T follicular helper cell (primary cell): ENCODE measurements around the gene DTNB.

ENCODE experiments used
- DNase-seq: peaks from one replicate; pipeline ENCODE4 v3.0.0-alpha.2; 2020; ENCODE audit warnings: low read depth

The DTNB gene

GRCh38 chr2:25387876-25388449 is 285.4 kb downstream of the DTNB start:
- DNase-seq: no peak

- no peak for DNase-seq
These were observed 286.2 kb downstream of the DTNB start for GRCh38 chr2:25386971-25387875.

GRCh38 chr2:25385910-25386309 is 287.5 kb downstream of the DTNB start:
- no peak for DNase-seq

GRCh38 chr2:25383806-25384205 is 289.6 kb downstream of the DTNB start:
- no peak for DNase-seq

GRCh38 chr2:25381502-25381901 is 291.9 kb downstream of the DTNB start:
- no peak for DNase-seq

DNA sequence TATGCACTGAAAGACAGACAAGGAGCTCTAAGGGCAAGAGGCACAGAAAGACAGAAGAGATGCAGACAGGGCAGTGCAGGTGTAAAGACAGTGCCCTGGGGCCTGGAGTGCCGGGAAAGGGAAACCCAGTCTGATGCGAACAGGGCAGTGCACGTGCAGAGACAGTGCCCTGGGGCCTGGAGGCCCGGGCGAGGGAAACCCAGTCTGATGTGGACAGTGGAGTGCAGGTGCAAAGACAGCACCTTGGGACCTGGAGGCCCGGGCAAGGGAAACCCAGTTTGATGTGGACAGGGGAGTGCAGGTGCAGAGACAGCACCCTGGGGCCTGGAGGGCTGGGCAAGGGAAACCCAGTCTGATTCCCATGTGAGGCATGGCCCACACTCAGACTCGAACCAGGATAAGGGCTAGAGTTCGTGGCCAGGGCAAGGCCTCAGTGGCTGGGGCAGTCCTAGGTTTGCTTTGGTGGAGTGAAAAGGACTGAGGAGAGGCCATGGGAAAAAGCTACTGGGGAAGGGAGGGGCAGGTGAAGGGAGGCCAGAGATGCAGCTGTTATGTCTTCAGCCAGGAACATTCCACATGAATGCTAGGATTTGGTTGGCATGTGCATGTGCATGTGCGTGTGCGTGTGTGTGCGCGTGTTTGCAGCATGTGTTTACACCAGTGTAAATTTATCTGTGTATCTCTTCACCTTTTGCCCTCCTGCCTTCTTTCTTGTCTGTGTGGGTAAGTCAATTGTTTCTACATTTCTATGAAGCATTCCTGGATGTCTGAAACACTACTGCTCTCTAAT is 292.6 kb downstream of the DTNB start:
- DNase-seq: no peak

- DNase-seq: no peak
These were observed 293.4 kb downstream of the DTNB start for GRCh38 chr2:25380023-25380422.

GRCh38 chr2:25379535-25379934 is 293.8 kb downstream of the DTNB start:
- no peak for DNase-seq

DNA sequence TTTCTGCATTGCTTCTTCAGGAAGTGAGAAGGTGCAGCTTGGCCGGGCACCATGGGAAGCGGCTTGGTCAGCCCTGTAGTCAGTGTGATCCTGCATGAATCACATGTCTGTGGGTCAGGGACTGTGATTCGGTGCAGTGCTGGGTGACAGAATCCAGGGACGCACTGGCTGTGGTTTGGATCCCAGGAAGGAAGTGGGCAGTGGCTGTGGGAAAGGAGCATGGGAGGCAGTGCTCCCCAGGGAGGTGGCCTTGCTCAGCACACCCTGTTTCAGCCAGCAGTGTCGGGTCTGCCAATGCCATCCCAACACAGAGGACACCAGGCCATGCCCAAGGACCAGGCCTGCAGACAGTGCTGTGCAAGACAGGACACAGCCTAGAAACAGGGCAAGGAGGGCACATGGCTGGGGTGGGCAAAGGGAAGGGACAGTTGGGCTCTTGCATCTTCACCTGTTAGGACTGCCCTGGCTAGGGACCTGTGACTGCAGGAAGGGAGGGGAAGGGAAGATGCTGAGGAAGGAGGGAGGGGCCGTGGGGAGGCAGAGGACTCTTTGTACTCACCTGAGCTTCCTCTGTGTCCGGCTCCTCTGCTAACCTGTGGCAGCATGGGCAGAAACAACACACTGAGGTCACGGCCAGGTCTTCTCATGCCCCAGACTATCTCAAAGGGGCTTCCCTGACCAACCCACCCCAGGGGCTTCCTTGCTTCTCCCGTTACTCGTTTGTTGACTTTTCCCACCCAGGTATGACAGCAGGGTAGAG is 294.5 kb downstream of the DTNB start:
- DNase-seq: no peak

GRCh38 chr2:25377822-25378421 is 295.5 kb downstream of the DTNB start:
- DNase-seq: no peak

DNA sequence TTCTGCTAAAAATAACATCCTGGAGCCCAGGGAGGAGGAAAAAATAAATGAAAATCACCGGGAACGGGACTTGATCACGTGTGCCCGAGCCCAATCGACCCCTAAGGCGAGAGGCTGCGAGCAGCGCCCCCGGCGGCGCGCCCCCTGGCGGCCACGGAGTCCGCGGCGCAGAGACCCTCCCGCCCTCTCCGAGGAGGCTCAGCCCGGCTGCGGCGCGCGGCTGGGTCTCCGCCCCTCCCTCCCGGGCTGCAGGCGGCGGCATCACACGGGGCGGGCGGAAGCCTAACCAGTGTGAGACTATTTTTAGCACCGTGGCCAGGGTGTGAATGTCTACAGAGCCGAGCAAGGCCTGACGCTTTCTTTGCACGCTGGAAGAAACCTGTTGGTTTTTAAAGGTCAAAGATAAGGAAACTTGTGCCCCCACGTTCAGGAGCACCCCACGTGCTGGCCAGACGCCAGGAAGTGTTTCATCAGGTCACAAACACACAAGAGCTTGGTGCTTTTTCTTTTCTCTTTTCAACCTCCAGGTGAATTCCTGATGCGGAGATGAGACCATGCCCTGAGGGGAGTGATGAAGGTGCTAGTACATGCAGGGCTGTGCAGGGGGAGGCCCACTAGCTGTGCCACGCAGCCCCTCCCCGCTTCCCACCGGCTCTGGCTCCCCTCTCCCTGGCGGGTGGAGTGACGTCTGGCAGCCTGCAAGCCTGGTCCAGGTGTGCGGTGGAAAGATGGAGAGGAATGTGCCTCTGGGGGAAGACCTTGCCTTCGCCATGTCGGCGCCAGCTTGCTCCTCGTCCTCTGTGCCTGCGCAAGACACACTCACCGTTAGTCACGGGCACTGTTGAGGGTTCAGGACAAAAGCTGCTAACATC is 296.4 kb downstream of the DTNB start:
- DNase-seq: peak; percentile 87

DNA sequence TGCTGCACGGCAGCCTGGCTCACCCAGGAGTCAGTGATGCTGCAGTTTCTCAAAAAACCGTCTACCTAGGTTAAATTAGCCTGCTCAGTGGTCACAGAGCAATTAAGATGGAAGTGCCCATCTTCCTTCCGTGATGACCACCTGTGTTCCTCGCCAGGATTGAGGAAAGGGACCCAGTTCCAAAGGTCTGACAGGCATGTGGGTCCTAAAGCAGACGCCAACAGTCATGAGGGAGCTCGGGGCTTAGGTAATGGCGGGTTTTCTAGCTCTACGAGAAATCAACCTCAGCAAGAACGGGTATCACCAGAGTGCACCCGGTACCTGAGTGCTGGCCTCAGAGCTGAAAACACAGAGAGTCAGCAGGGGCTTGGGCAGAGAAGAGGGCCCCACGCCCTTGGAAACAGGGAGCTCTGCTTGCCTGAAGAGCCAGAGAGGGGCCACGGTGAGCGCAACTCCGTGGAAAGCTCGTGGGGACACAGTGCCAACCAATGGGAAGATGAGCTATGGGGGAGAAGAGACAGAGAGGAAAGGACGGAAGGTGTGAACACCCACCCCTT is 297.3 kb downstream of the DTNB start:
- DNase-seq: no peak

GRCh38 chr2:25375371-25375988 is 297.9 kb downstream of the DTNB start:
- DNase-seq: no peak

DNA sequence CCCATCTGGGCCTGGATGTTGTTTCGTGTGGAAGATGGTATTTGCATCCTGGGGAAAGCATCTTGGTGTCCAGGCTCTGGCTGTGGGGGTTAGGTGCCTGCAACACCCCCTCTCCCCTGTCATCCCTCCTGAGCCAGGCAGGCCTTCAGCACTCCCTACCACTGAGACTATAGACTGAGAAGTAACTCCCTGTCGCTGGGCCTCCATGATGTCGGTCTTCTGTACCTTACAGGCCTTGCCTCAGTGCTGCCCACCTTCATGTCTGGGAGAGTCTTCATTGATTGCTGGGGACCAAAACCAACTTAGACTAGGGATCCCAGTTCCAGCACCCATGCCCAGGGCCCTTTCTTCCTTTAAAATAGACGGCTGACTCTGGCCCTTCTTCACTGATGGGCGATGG is 298.6 kb downstream of the DTNB start:
- DNase-seq: no peak

GRCh38 chr2:25374411-25374810 is 299.0 kb downstream of the DTNB start:
- DNase-seq: no peak

DNA sequence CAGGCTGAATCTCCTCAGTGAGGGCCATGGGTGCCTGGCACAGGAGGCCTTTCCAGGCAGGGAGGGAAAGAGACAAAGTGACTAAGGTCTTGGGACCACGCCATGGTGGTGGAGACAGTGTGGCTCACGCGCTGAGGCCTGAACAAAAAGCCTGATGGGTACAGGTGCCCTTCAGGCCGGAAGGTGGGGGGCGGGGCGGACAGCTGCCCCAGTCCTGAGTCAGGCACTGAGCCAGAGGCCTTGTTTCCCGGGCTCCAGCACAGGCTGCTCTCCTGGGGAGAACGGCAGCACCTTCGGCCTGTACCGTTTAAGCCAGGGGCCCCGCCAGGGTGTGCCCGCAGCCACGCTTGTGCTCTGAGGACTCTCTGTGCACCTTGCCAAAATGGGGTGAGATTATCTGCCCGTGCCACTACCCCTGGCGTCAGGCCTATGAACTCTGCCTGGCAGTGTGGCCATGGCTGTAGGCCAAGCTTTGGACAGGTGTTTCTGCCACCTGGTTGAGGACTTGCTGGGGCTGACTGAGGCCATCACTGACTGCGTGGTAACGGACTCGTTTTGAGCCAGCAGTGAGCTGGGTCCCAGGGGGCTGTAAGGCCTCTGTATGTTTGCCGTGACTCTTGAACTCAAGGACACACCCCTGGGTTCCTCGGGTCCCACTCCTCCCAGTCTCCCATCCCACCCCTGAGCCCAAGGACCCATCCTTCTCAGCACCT is 300.0 kb downstream of the DTNB start:
- DNase-seq: no peak

- no peak for DNase-seq
These were observed 300.7 kb downstream of the DTNB start for GRCh38 chr2:25372405-25373268.
